Prostate gland (tissue), 2 donors: ENCODE data around the gene KIAA1328.

Experiments used
- POLR2A ChIP-seq: fragments of 450-650 bp; IDR thresholded peaks from one replicate; pipeline ENCODE4 v1.6.1; 2016; ENCODE audit warnings: antibody characterized with exemption, mild to moderate bottlenecking
- TF ChIP-seq, protein P1 (sequence below), 4 experiments: fragments of 200-600 bp in 2 of 4; fragments of 450-650 bp in 2 of 4; sonication (generic) in 2 of 4; IDR thresholded peaks; 1 replicate in 3 of 4; 2 replicates in 1 of 4; pipeline ENCODE4 v1.5.1; 2016 to 2019; ENCODE audit warnings: antibody characterized with exemption in 4 of 4, mild to moderate bottlenecking in 2 of 4, moderate library complexity in 2 of 4

DNA sequence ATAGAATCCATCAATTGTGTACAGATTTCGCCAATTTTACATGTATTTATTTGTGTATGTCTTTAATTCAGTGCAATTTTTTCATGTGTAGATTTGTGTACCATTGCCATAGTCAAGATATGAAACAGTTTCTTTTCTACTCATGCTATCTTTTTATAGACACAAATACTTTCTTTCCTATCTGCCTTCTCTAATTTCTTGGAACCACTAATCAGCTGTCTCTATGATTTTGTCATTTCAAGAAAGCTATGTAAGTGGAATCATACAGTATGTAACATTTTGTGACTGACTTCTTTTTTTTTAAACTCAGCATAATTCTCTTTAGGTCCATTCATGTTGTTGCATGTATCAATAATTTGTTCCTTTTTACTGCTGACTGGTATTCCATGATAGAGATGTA, 33.3 kb downstream of the KIAA1328 start:
- TF ChIP-seq, protein P1, sequence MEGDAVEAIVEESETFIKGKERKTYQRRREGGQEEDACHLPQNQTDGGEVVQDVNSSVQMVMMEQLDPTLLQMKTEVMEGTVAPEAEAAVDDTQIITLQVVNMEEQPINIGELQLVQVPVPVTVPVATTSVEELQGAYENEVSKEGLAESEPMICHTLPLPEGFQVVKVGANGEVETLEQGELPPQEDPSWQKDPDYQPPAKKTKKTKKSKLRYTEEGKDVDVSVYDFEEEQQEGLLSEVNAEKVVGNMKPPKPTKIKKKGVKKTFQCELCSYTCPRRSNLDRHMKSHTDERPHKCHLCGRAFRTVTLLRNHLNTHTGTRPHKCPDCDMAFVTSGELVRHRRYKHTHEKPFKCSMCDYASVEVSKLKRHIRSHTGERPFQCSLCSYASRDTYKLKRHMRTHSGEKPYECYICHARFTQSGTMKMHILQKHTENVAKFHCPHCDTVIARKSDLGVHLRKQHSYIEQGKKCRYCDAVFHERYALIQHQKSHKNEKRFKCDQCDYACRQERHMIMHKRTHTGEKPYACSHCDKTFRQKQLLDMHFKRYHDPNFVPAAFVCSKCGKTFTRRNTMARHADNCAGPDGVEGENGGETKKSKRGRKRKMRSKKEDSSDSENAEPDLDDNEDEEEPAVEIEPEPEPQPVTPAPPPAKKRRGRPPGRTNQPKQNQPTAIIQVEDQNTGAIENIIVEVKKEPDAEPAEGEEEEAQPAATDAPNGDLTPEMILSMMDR (IDR thresholded peaks at IDR 0.05), result no peak
- no peak for TF ChIP-seq POLR2A
